Measurements from ENCODE around the gene INSYN1. TPM values are rescaled to one million over a fixed set of nuclear protein-coding genes. Genes with fewer than 3 reads are reported as not detected.

The INSYN1 gene
- total RNA-seq, 4 donors from 2014 or later: 2.6 to 4.7 (median 3.7) TPM

DNA sequence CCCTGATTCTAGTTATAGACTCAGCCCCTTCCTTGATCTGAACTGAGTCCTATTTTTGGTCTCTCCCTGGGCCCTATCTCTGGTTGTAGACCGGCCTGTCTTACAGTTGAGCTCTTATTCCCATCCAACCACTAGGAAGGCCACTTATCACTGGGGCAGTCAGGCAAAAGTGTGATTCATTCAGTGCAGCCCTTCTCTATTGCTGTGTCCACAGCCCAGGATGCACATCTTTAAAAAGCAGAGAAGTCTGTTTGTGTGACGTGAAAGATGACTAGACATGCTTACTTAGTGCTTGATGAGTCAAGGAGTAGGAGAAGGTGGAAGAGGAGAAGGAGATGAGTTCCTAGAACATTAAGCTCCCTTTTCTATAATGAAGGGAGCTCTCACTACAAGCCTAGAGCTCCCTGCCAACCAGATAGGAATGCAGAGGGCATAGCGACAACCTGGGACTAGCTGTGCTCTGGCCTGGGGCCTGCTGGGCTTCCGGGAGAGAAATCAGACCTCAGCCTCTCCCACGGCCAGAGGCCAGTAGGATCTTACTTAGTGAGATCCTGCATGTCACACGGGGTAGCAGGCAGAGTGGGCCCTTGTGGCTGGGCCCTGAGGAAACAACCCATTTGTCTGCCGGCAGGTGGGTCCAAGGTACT lies 25.7 kb downstream of the INSYN1 start:
- TF ChIP-seq, protein P1, sequence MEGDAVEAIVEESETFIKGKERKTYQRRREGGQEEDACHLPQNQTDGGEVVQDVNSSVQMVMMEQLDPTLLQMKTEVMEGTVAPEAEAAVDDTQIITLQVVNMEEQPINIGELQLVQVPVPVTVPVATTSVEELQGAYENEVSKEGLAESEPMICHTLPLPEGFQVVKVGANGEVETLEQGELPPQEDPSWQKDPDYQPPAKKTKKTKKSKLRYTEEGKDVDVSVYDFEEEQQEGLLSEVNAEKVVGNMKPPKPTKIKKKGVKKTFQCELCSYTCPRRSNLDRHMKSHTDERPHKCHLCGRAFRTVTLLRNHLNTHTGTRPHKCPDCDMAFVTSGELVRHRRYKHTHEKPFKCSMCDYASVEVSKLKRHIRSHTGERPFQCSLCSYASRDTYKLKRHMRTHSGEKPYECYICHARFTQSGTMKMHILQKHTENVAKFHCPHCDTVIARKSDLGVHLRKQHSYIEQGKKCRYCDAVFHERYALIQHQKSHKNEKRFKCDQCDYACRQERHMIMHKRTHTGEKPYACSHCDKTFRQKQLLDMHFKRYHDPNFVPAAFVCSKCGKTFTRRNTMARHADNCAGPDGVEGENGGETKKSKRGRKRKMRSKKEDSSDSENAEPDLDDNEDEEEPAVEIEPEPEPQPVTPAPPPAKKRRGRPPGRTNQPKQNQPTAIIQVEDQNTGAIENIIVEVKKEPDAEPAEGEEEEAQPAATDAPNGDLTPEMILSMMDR (IDR thresholded peaks at IDR 0.05; ENCODE audit: low read depth): no peak

DNA sequence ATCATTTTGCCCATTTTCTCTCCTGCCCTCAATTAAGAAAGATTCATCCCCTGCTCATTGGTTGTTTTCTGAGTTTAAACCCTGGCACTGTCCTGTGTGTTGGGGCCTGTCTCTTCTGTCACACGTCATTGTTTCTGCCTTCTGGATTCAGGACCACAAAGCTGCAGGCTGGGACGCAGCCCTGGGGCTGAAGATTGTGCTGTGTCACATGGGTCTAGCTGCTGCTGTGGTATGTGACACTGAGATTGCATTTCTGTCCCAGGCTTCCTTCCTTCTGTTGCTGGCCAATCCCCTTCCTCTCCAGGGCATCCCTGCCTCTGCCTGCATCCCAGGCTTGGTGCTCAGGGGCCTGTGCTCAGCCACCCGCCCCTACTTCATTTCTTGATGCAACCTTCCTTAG lies 28.9 kb downstream of the INSYN1 start:
- TF ChIP-seq, protein P1 (IDR thresholded peaks at IDR 0.05; ENCODE audit: low read depth): no peak

DNA sequence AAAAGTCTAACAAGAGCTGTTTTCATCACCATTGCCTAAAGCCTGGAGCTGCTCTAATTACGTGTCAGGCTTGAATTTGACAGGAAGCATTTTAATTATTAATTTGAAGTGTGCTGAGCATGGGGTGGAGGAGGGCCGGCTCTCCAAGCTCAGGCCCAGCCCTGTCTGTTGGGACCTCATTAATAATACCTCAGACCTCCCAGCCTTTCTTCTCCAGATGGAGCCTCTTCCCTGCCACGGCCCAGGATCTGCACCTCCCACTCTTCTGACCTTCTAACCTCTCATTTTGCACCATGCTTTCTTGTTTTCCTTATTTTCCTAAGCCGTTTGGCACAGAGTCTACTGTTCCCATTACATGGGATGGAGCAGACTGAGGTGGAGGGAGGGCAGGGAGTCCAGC lies 30.0 kb downstream of the INSYN1 start:
- TF ChIP-seq, protein P1 (IDR thresholded peaks at IDR 0.05; ENCODE audit: low read depth): no peak

DNA sequence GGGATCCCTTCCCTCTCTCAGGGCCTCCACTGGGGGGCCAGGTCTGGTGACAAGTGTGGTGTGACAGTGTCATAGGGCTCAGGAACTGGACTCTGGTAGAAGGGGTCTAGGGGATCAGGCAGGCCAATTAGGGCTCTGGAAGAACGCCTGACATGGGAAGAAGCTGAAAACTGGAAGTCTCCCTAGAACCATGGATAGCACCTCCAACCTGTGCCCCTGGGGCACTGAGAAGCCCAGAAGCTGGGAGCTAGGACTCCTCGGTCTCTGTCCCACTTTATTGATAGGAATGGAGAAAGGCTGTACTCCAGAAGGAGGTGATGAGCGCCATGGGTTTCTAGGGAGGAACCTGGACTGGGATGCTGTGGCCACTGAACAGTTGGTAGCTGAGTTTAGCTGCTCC lies 30.7 kb downstream of the INSYN1 start:
- TF ChIP-seq, protein P1 (IDR thresholded peaks at IDR 0.05; ENCODE audit: low read depth): no peak

DNA sequence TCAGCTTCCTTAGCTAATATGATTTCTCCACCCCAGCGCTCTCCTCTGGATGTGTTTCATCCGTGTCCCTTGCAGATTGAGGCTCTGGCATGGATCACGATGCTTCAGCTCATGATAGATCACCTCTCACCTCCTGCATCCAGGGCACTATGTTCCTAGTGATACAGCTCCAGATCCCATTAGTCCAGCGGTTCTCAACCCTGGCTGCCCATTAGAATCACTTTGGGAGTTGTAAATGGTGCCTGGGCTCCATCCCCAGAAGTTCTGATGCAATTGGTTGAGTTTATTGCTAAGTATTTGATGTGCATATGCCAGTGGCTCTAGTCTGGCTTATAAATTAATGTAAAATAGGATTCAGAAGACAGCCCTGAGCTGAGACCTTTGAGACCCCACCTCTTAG lies 34.5 kb downstream of the INSYN1 start:
- TF ChIP-seq, protein P1 (IDR thresholded peaks at IDR 0.05; ENCODE audit: low read depth): no peak

DNA sequence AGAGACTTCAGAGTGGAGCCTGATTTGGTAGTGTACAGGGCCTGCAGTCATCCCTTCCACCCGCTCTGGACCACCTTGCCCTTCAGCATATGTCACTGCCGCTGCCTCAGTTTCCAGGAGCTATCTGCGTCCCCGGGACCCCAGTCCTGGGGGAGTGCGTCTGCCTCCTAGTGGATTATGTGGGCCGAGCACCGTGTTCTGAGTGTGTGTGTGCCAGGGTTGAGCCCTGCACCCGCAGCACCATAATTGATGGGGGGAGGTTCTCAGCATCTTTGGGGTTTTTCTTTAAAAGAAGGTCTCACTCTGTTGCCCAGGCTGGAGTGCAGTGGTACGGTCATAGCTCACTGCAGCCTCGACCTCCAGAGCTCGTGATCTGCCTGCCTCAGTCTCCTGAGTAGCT lies 35.3 kb downstream of the INSYN1 start:
- TF ChIP-seq, protein P1 (IDR thresholded peaks at IDR 0.05; ENCODE audit: low read depth): no peak

DNA sequence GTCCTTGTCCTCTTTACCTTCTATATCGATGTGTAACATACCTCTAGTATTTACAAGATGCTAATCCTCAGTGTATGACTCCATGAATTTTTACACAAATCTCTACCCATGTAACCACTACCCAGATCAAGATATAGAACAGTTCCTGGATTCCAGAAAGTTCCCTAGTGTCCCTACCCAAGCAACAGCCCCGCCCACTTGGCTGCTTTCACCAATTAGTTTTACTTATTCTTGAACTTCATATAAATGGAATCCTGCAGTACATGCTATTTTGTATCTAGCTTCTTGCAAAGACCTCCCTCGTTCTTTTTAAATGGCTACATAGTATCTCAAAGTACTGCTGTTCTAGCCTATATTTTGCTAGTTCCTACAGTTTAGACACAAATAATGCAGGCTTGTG lies 35.9 kb downstream of the INSYN1 start:
- TF ChIP-seq, protein P1 (IDR thresholded peaks at IDR 0.05; ENCODE audit: low read depth): no peak
